Mucosa of rectum (tissue), 2 donors: ENCODE results near the gene RPL35A.
"Not testable (repeated sequence)": the region's sequence is repeated elsewhere in the genome, so short reads cannot be mapped to it uniquely, and the experiment has no call there.

Experiments used
- H3K27ac ChIP-seq, 2 donors: one replicate each; pipeline ENCODE4 v1.7.0; 2013; ENCODE audit warnings: inconsistent platforms in 2 of 2, low read depth in 2 of 2, low read length in 2 of 2
- H3K27me3 ChIP-seq, 2 donors: one replicate each; pipeline ENCODE4 v1.7.0; 2013; ENCODE audit warnings: low read length in 2 of 2; ENCODE audit not compliant: control insufficient read depth in 2 of 2, insufficient read depth in 2 of 2
- H3K36me3 ChIP-seq, 2 donors: one replicate each; pipeline ENCODE4 v1.7.0; 2013; ENCODE audit warnings: low read length in 2 of 2; ENCODE audit not compliant: control insufficient read depth in 2 of 2, insufficient read depth in 2 of 2
- H3K4me1 ChIP-seq, 2 donors: one replicate each; pipeline ENCODE4 v1.7.0; 2013; ENCODE audit warnings: low read length in 2 of 2, mild to moderate bottlenecking in 1 of 2; ENCODE audit not compliant: control insufficient read depth in 2 of 2, insufficient read depth in 2 of 2
- H3K4me3 ChIP-seq, 2 donors: one replicate each; pipeline ENCODE4 v1.7.0; 2013; ENCODE audit warnings: low read length in 2 of 2
- H3K9ac ChIP-seq, 2 donors: one replicate each; pipeline ENCODE4 v1.7.0; 2013; ENCODE audit warnings: low read length in 2 of 2, low read depth in 1 of 2, mild to moderate bottlenecking in 1 of 2
- H3K9me3 ChIP-seq, 2 donors: one replicate each; pipeline ENCODE4 v1.7.0; 2013; ENCODE audit warnings: low read length in 2 of 2; ENCODE audit not compliant: control insufficient read depth in 2 of 2
- donor health status: healthy.
- donor health status: Normal muscosa, but diverticular disease.

RPL35A gene

GRCh38 chr3:197921429-197922275, 28.3 kb upstream of the RPL35A start:
- not testable (repeated sequence) for H3K27ac ChIP-seq, H3K36me3 ChIP-seq, H3K27me3 ChIP-seq, H3K9ac ChIP-seq, H3K9me3 ChIP-seq, H3K4me3 ChIP-seq, H3K4me1 ChIP-seq

GRCh38 chr3:197926418-197926817, 23.6 kb upstream of the RPL35A start:
- Histone ChIP-seq H3K9me3 (no peaks in the 10 kb centered on the region), H3K36me3 (peaks cover 0 to 14% of the 10 kb centered on the region in 2 donors), H3K27me3 (no peaks in the 10 kb centered on the region), H3K4me1 (no peaks in the 10 kb centered on the region), H3K27ac (no peak overlapping the region), H3K9ac (no peak overlapping the region), H3K4me3 (no peak overlapping the region)

GRCh38 chr3:197927578-197927977, 22.4 kb upstream of the RPL35A start:
- H3K9ac ChIP-seq, H3K9me3 ChIP-seq, H3K4me1 ChIP-seq, H3K27me3 ChIP-seq, H3K4me3 ChIP-seq, H3K27ac ChIP-seq: not testable (repeated sequence)
- peaks cover 0 to 14% of the 10 kb centered on the region in 2 donors for H3K36me3 ChIP-seq

GRCh38 chr3:197936819-197937384, 13.1 kb upstream of the RPL35A start:
- H3K36me3 ChIP-seq, result no peaks in the 10 kb centered on the region
- peak overlapping the region in 1 of 2 donors; percentile 6 for H3K9ac ChIP-seq
- no peaks in the 10 kb centered on the region for H3K4me1 ChIP-seq
- H3K27me3 ChIP-seq, result no peaks in the 10 kb centered on the region
- no peak overlapping the region for H3K4me3 ChIP-seq
- no peak overlapping the region for H3K27ac ChIP-seq
- no peaks in the 10 kb centered on the region for H3K9me3 ChIP-seq

- H3K27me3 ChIP-seq, result no peaks in the 10 kb centered on the region
- no peaks in the 10 kb centered on the region for H3K36me3 ChIP-seq
- H3K9me3 ChIP-seq, result no peaks in the 10 kb centered on the region
- H3K4me3 ChIP-seq, result no peak overlapping the region
- no peaks in the 10 kb centered on the region for H3K4me1 ChIP-seq
- H3K27ac ChIP-seq, result no peak overlapping the region
- H3K9ac ChIP-seq, result no peak overlapping the region
Observed at GRCh38 chr3:197940745-197941384, 9.1 kb upstream of the RPL35A start.

- no peaks in the 10 kb centered on the region for H3K4me1 ChIP-seq
- H3K36me3 ChIP-seq, result no peaks in the 10 kb centered on the region
- H3K9ac ChIP-seq, result no peak overlapping the region
- H3K9me3 ChIP-seq, result no peaks in the 10 kb centered on the region
- H3K27ac ChIP-seq, result no peak overlapping the region
- H3K27me3 ChIP-seq, result no peaks in the 10 kb centered on the region
- H3K4me3 ChIP-seq, result no peak overlapping the region
Observed at GRCh38 chr3:197942956-197943556, 6.9 kb upstream of the RPL35A start.

GRCh38 chr3:197949191-197949777, 706 bp upstream of the RPL35A start:
- Histone ChIP-seq H3K27me3 (no peaks in the 10 kb centered on the region), H3K4me1 (peaks cover 19 to 21% of the 10 kb centered on the region in 2 donors), H3K4me3 (peak overlapping the region; percentile 93 to 100), H3K27ac (peak overlapping the region; percentile 89 to 90), H3K36me3 (peaks cover 17 to 20% of the 10 kb centered on the region in 2 donors), H3K9me3 (no peaks in the 10 kb centered on the region), H3K9ac (peak overlapping the region; percentile 58 to 88)

GRCh38 chr3:197950677-197951061, 679 bp downstream of the RPL35A start:
- no peaks in the 10 kb centered on the region for H3K27me3 ChIP-seq
- H3K4me3 ChIP-seq, result peak overlapping the region; percentile 93 to 100
- H3K9me3 ChIP-seq, result no peaks in the 10 kb centered on the region
- H3K9ac ChIP-seq, result peak overlapping the region; percentile 88 to 99
- peaks cover 30 to 34% of the 10 kb centered on the region in 2 donors for H3K36me3 ChIP-seq
- peaks cover 19 to 21% of the 10 kb centered on the region in 2 donors for H3K4me1 ChIP-seq
- peak overlapping the region; percentile 89 to 90 for H3K27ac ChIP-seq

GRCh38 chr3:197951392-197951990, 1.5 kb downstream of the RPL35A start:
- Histone ChIP-seq H3K27me3 (no peaks in the 10 kb centered on the region), H3K27ac (no peak overlapping the region), H3K36me3 (peaks cover 37 to 42% of the 10 kb centered on the region in 2 donors), H3K4me3 (peak overlapping the region; percentile 93 to 100), H3K9me3 (no peaks in the 10 kb centered on the region), H3K4me1 (peaks cover 19 to 21% of the 10 kb centered on the region in 2 donors), H3K9ac (peak overlapping the region; percentile 88 to 99)
